Right lobe of liver (tissue), 4 donors: ENCODE measurements around the gene TMEM100.

Experiments used
- POLR2A ChIP-seq: fragments of 450-650 bp; IDR thresholded peaks from one replicate; pipeline ENCODE4 v1.6.1; 2017; ENCODE audit warnings: antibody characterized with exemption, mild to moderate bottlenecking
- TF ChIP-seq, protein P1 (sequence below), 4 donors: fragments of 200-600 bp in 3 of 4; fragments of 450-650 bp in 1 of 4; IDR thresholded peaks; one replicate each; pipeline versions ENCODE4 v1.5.1 to v1.8.0; 2016 to 2022; ENCODE audit warnings: antibody characterized with exemption in 4 of 4, mild to moderate bottlenecking in 2 of 4
- donor health status: DM: no; HTN: no; CAD: no.
- donor health status: DM: no; HTN: no; CAD: no.
- donor health status: DM: no; HTN: yes; CAD: no.

DNA sequence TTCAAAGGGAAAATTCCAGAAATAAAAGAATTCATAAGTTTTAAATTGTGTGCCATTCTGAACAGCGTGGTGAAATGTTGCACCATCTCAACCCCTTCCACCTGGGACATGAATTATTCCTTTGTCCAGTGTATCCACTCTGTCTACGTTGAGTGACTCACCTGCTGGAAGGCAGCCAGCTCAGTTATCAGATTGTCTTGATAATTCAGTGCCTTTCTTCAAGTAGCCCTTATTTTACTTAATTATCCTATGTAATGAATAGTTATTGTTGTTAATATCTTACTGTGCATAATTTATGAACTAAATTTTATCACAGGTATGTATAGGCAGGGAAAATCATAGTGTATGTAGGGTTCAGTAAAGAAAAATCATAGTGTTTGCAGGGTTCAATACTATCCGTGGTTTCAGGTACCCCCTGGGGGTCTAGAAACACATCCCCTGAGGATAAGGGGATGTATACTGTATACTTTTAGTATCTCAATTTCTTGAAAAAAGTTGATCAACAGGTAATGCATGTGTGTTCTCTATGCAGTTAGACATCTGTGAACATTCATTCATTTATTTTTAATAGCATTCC lies 20.5 kb upstream of the TMEM100 start:
- TF ChIP-seq, protein P1, sequence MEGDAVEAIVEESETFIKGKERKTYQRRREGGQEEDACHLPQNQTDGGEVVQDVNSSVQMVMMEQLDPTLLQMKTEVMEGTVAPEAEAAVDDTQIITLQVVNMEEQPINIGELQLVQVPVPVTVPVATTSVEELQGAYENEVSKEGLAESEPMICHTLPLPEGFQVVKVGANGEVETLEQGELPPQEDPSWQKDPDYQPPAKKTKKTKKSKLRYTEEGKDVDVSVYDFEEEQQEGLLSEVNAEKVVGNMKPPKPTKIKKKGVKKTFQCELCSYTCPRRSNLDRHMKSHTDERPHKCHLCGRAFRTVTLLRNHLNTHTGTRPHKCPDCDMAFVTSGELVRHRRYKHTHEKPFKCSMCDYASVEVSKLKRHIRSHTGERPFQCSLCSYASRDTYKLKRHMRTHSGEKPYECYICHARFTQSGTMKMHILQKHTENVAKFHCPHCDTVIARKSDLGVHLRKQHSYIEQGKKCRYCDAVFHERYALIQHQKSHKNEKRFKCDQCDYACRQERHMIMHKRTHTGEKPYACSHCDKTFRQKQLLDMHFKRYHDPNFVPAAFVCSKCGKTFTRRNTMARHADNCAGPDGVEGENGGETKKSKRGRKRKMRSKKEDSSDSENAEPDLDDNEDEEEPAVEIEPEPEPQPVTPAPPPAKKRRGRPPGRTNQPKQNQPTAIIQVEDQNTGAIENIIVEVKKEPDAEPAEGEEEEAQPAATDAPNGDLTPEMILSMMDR (IDR thresholded peaks at IDR 0.05) = no peak
- TF ChIP-seq POLR2A = no peak
